ENCODE measurements around the gene PDE6C. TPM values are rescaled to one million over a fixed set of nuclear protein-coding genes. Genes with fewer than 3 reads are reported as not detected.

The PDE6C gene
- total RNA-seq, 1 donor from 2014 or later = not detected

DNA sequence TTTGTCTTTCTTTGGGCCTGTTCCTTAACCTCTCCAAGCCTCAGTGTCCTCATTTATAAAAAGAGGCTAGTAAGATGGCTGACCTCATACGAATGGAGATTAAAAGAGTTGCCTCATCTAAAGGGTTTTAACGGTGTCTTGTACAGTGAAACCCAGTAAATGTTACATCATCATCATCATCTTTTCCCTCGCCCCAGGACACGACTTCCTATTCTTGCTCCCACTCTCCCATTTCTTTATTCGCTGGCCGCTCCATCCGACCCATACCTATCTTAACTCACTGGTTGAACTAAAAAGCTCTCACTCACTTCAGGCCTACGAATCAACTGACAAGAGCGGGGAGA lies 89.5 kb downstream of the PDE6C start:
- DNase-seq (ENCODE audit: low read depth) = no peak

DNA sequence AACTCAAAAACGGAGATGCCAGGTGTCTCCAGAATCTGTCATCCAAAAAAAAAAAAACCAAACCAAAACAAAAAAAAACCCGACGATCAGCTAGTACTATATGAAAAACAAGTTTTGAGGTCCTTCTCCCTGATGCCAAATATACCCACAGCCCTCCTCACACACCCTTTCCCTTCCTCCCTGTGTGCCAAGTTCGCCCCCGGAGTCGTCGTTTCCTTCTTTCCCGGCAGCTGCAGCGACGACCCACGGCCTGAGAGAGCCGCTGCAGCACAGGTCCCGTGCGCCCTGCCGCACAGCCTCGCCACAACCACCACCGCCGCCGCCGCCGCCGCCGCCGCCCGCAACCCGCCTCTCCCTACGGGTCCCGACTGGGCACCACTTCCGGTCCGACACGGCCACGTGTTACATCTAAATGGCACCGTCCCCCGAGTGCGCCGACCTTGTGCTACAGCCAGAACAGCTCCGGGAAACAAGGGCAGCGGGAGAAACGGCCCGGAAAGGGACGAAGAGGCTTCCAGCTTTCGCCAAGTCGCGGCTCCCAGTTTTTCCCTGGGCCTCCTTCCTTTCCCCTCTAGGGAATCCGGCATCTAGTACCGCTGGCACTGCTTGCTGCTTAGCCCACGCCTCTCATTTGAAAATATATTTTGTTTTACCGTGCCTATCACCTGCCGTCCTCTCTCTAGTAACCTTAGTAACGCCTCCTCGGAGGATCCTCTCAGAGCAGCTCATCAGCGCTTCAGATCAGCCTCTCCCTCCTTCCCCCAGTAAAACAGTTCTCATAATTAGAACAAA lies 90.1 kb downstream of the PDE6C start, which contains the start of gene FRA10AC1:
FRA10AC1 (minus strand) TSS at position 383 of the 792 bp plus-strand sequence. CDS start 2,486 bp downstream, outside the sequence.
- peak; percentile 93 for DNase-seq (ENCODE audit: low read depth)

DNA sequence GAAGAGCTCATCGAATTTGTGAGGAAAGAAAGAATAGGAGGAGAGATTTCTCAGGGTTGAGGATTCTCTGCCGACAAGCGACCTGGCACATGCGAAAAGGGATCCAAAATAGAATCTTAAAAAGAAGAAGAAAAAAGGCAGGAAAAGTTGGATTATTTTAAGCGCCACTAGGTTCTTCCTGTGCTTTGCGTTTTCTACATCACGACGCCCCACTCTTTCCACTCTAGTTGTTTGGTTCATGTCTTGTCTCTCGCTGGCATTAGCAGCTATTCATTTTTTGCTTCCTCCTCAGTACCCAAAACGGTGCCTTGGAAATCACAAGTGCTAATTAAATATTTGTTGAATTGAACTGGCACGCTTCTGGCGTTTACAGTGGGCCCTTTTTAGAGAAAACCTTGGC lies 90.7 kb downstream of the PDE6C start:
- DNase-seq (ENCODE audit: low read depth) = no peak

DNA sequence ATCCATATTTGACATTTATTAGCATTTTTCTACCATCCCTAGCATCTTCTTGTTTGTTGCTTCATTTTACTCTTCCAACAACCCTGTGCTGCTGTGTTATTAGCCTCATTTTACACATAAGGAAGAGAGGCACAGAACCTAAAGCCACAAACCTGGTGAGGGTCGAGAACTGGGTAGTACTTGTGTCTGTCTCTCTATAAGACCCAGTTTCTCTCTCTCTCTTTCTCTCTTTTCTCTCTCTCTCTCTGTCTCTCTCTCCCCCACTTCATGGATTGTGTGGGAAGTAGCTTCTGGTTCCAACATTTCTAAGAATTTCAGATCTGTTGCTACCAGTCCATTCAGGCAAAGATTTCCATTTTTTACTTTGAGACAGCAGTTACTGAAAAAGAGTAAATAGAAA lies 91.5 kb downstream of the PDE6C start:
- no peak for DNase-seq (ENCODE audit: low read depth)

DNA sequence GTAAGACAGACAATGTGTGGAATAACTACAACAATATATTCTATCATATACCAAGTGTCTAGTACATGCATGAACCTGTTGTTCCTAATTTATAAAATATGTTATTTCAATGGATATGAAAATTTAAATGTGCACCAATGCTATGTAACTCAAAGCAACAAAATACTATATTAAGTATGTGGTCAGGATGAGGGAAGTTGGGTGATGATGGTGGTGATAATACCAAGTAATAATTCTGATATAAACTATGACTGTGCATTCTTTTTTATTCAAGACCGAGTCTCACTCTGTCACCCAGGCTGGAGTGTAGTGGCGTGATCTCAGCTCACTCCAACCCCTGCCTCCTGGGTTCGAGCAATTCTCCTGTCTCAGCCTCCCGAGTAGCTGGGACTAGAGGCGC lies 92.1 kb downstream of the PDE6C start:
- DNase-seq (ENCODE audit: low read depth) = no peak

DNA sequence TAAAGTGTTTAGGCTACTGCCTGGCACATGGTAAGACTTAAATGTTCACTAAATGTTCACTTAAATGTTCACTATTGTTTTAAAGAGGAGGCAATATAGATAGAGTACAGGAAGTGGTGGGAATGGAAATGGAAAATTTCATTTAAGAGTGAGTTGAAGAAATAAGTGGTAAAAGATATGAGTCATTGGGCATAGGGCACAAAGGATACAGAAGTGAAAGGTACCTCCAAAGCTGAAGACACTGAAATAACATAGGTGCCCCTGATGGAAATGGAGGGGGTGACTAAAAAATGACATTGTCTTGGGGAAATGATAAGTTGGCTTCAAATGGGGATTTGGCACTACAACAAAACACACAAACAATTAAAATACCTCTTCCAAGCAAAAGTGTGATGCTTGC lies 95.3 kb downstream of the PDE6C start:
- no peak for DNase-seq (ENCODE audit: low read depth)

DNA sequence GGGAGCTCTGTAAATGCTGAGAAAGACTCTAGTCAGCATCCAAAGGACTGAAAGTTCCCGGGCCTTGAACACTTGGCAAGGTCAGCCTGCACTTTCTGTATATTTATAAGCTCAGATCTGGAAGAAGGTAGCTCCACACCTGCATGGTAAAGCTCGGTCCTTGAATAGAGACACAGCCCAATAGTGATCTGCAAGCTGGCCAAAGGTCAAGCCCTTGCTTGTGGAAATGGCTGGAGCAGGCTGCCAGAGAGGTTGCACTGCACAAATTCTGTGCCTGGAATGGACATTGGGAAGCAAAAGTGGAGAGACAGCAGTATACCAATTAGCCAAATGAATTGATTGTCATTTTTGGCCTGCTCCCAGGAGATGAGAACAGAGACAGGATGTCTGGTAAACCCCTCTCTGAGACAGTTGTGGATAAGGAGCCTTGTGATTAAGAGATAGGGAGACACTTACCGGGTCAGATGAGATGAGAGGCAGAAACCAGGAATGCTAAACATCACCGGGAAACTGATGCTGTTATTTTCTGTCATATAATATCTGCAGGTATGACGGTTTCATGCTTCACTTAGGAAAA lies 98.1 kb downstream of the PDE6C start:
- no peak for DNase-seq (ENCODE audit: low read depth)

DNA sequence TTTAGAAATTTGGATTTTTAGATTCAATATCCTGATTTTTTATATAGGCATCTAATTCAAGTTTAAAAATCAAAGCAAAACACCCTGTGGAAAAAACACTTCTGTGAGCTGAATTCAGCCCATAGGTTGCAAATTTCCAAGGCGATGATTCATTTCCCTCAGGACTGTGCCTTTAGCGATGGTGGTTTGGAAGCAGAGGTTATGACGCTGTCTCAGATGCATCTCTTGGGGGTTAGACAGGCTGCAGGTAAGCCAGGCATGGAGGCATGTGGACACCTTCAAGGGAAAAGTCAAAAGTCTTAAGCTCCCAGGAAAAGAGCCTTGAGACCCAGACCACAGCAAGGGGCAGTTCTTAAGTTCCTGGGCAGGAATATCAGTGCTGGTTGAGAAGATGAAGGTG lies 99.6 kb downstream of the PDE6C start:
- DNase-seq (ENCODE audit: low read depth) = no peak

DNA sequence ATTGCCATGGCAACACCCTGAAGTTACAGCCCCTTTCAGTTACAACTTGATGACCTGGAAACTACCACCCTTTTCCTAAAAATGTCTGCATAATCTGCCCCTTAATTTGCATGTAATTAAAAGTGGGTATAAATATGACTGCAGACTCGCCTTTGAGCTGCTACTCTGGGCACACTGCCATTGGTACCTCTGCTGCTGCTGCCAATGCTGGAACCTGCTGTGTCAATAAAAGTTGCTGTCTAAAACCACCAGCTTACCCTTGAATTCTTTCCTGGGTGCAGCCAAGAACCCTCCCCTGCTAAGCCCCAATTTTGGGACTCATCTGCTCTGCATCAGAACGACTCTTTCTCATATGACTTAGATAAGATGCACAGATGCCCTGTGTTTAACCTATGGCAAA lies 100.3 kb downstream of the PDE6C start:
- no peak for DNase-seq (ENCODE audit: low read depth)

DNA sequence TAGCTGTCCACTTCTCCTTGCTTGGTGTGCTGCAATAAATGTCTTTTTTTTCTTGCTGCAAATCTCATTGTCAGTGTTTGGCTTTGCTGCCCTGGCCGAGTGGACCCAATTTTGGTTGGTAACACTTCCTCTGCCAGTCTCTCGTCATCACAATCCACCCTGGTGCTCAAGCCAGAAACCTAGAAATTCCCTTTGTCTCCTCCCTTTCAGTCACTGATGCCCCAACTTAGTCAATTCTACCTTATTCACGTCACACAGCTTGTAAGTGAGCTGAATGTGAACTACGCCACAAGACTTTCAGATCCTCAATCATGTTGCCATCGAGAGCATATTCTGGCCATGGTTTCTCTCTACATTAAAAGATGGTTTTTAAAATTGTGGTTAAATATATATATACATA lies 103.0 kb downstream of the PDE6C start:
- DNase-seq (ENCODE audit: low read depth) = no peak

Other genes starting within 250 kb of the PDE6C start
- 249 and 264 TPM in 2 replicates for gene MYOF, start 130.2 kb upstream of the PDE6C start, total RNA-seq
- gene CEP55, start 115.9 kb upstream of the PDE6C start, total RNA-seq = 2.1 and 3.0 TPM in 2 replicates
- gene FFAR4, start 45.9 kb upstream of the PDE6C start, total RNA-seq = not detected in 2 replicates
- gene RBP4, start 11.3 kb upstream of the PDE6C start, total RNA-seq = 0.42 TPM in 1 of 2 replicates, not detected in the other
- 10.5 and 13.6 TPM in 2 replicates for gene FRA10AC1, start 90.1 kb downstream of the PDE6C start, total RNA-seq
- not detected in 2 replicates for gene LGI1, start 145.4 kb downstream of the PDE6C start, total RNA-seq

All from myocyte (in vitro differentiated cells).